Bronchial epithelial cell (primary cell): ENCODE data around the gene MCUB. TPM values are rescaled to one million over a fixed set of nuclear protein-coding genes. Genes with fewer than 3 reads are reported as not detected.

ENCODE experiments used
- DNase-seq: peaks from one replicate; pipeline ENCODE4 v3.0.0-alpha.2; 2010; ENCODE audit warnings: low read depth
- FAIRE-seq: peaks from 2 replicates; lab custom pipeline; 2011; peaks lifted over from hg19 to GRCh38; lab: Jason Lieb, UNC
- H3K27me3 ChIP-seq: 2 replicates; pipeline ENCODE4 v1.5.1; 2011; ENCODE audit warnings: low read length; ENCODE audit not compliant: control insufficient read depth, insufficient read depth
- H3K36me3 ChIP-seq: 2 replicates; pipeline ENCODE4 v1.5.1; 2011; ENCODE audit warnings: low read length; ENCODE audit not compliant: control insufficient read depth, insufficient read depth
- H3K4me3 ChIP-seq: 2 replicates; pipeline ENCODE4 v1.5.1; 2011; ENCODE audit warnings: mild to moderate bottlenecking, low read depth, low read length, control low read depth
- total RNA-seq: library from RNA; depleted of rRNA; stranded (reverse); fragments of >200 nt; gene quantifications from 2 replicates; pipeline ENCODE4 v1.2.1, GENCODE V29; 2014
- TF ChIP-seq, protein P1 (sequence below): IDR thresholded peaks from 2 replicates; pipeline ENCODE4 v1.5.1; 2011; ENCODE audit warnings: mild to moderate bottlenecking, moderate library complexity, low read length, control low read depth, inconsistent platforms; ENCODE audit not compliant: insufficient read depth, severe bottlenecking

The MCUB gene
- total RNA-seq, 1 donor from 2014 or later, result 4.7 TPM

DNA sequence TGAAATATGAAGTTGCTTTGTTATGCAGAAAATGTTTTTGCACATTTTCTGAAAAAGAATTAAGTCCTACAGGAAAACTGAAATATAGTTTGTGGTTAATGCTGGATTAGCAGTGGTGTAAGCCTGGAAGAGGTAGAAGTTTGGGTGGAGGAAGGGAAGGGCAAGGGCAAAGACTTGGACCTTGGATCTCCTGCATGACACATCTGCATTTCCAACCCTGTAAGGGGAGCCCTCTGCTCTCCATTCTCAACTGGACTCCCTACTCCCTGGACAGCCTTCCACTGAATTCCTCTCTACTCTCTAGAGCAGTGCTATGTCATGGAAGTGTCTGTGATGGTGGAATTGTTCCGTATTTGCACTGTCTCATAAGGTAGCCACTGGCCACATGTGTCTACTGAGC is 138.6 kb downstream of the MCUB start:
- Histone ChIP-seq H3K36me3 (peaks cover 3% of the 10 kb centered on the region), H3K27me3 (no peaks in the 10 kb centered on the region), H3K4me3 (no peak overlapping the region)
- TF ChIP-seq, protein P1, sequence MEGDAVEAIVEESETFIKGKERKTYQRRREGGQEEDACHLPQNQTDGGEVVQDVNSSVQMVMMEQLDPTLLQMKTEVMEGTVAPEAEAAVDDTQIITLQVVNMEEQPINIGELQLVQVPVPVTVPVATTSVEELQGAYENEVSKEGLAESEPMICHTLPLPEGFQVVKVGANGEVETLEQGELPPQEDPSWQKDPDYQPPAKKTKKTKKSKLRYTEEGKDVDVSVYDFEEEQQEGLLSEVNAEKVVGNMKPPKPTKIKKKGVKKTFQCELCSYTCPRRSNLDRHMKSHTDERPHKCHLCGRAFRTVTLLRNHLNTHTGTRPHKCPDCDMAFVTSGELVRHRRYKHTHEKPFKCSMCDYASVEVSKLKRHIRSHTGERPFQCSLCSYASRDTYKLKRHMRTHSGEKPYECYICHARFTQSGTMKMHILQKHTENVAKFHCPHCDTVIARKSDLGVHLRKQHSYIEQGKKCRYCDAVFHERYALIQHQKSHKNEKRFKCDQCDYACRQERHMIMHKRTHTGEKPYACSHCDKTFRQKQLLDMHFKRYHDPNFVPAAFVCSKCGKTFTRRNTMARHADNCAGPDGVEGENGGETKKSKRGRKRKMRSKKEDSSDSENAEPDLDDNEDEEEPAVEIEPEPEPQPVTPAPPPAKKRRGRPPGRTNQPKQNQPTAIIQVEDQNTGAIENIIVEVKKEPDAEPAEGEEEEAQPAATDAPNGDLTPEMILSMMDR, result no peak
- no peak for FAIRE-seq
- DNase-seq, result no peak

DNA sequence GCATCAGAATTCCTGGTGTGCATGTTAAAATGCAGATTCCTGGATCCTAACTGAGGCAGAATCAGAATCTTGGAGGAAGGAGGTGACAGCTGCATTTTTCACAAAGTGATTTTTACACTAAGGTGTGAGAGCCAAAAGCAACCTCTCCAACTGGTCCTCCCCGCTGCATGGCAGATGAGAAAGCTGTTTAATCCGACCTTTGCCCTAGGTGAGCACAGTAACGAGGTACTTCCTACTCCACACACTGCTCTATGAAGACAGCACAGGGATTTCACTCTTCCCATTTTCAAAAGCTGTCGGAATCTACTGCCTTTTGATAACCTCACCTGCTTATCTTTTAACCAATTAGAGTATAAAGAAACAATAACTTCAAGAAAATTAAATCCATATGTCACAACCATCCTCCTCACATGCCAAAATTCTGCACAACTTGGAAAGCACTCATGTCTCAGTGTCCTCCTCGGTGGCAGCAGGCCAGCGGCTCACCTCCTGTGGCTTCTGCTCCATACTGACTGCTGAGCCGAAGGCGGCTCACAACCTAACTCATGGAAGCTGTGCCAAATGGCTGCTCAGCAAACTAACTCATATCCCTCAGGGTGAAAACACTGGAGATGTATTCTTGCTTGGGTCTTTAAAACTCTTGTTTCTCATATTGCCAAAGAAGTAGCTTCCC is 139.6 kb downstream of the MCUB start:
- DNase-seq, result no peak
- FAIRE-seq, result no peak
- Histone ChIP-seq H3K36me3 (no peaks in the 10 kb centered on the region), H3K27me3 (no peaks in the 10 kb centered on the region), H3K4me3 (no peak overlapping the region)
- TF ChIP-seq, protein P1, result no peak

DNA sequence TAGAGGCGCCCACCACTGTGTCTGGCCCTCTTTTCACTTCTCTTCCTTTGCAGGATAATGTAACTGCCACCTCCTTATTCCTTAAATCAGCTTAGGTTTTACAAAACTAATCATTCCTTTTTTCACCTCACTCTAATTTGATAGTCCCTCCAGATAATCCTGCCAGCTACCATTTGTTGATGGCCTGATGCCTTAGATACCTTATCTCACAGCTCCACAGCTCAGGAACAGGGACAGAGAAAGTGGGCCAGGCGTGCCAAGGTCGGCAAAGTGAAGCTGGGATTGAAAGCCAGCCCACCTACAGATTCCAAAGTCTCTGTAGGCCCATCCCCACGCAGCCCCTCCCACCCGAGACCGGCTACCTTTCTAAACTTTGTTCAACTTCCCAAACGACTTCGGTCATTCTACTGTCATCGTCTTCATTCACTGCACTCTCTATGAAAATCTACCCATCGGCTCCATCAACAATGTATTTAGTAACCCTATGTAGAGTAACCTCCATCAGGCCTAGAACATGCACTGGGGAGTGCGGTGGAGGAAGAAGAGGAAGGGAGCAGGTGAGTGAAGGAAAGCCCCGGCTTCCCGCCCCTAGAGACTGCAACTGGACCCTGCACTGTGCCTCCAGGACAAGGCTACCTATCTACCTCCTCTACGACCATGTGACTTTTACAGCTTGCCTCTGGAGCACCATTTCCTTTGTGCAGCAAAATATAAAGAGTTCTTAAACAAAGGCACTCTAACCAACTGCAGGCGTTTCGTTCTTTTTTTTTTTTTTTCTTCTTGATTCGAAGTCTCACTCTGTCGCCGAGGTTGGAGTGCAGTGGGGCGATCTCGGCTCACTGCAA is 141.7 kb downstream of the MCUB start:
- DNase-seq, result peak; percentile 12
- no peaks in the 10 kb centered on the region for H3K27me3 ChIP-seq
- FAIRE-seq, result no peak
- no peaks in the 10 kb centered on the region for H3K36me3 ChIP-seq
- H3K4me3 ChIP-seq, result peak overlapping the region; percentile 79
- TF ChIP-seq, protein P1, result no peak

DNA sequence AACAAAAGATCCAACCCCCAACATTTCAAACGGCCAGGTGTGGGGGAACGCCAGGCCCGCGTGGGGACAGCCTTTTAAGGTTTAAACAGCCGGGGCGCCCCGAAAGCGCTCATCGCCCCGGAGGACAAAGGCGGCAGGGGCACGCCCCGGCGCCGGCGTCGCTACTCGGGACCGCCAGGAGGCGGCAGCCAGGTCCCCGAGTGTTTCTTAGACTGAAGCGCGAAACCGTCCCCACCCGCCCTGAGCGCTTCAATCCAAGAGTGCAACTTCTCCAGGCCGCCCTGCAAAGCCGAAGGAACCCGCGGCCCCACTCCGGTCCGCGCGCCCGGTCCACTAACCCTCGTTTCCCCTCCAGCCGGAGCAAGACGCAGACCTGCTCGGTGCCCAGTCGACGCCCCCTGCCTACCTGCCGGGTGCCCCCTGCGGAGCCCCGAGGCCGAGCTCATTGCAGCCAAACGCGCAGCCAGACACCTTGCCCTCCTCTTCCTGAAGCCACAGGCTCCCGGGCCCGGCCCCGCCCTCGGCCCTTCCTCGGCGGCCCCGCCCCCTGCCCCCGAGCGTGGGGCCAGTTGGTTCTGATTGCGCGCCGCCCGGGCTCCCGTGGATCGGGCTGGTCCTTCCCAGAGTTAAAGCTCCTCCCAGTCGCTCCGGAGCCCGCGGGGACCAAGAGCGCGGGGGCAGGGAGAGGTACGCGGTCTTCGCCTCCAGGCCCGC is 143.1 kb downstream of the MCUB start, which contains the start of gene CASP6:
Gene CASP6, minus strand, starts transcription at position 496 of the 714 bp plus-strand sequence. Its CDS starts 50 bp downstream, at position 446.
- Histone ChIP-seq H3K36me3 (no peaks in the 10 kb centered on the region), H3K4me3 (peak within 1 kb of the TSS; percentile 79), H3K27me3 (no peaks in the 10 kb centered on the region)
- no peak for FAIRE-seq
- peak; percentile 59 for DNase-seq
- TF ChIP-seq, protein P1, result peak; percentile 88

DNA sequence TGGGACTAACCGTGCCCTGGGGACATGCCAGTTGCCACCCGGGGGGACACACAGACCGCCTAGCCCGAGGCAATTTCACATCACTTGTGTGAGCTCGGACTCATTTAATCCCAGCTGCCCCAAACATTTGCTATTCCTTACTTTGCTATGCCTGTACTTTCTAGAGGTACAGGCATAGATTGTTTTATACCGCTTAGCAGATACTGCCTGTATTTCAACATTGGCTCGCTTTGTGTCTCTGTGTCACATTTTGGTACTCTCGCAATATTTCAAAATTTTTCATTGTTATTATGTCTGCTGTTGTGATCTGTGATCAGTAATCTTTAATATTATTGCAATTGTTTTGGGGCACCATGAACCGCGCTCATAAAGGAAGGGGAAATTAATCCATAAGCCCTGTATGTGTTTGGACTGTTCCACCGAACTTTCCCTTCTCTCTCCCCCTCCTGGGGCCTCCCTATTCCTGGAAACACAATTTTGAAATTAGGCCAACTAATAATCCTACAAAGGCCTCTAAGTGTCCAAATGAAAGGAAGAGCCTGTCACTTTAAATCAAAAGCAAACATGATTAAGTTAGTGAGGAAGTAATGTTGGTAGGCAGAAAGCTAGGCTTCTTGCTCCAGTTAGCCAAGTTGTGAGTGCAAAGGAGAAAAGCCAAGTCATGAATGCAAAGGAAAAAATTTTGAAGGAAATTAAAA is 143.8 kb downstream of the MCUB start:
- no peak for FAIRE-seq
- H3K4me3 ChIP-seq, result peak overlapping the region; percentile 79
- DNase-seq, result peak; percentile 25
- no peaks in the 10 kb centered on the region for H3K27me3 ChIP-seq
- H3K36me3 ChIP-seq, result no peaks in the 10 kb centered on the region
- TF ChIP-seq, protein P1, result no peak
